ENCODE results near the gene SLC35A2. TPM values are rescaled to one million over a fixed set of nuclear protein-coding genes. Genes with fewer than 3 reads are reported as not detected.
A peak's percentile ranks its signal among the peaks of the same experiment; 100 is the strongest.

The SLC35A2 gene
- total and polyA plus RNA-seq, 4 donors = 5.0 to 18.6 (median 16.3) TPM

GRCh38 chrX:48919947-48920717, 8.7 kb upstream of the SLC35A2 start:
- peak in 1 of 2 donors; percentile 9 for DNase-seq
- Histone ChIP-seq H3K9me3 (ENCODE audit: control insufficient read depth, low read length) (no peaks in the 10 kb centered on the region), H3K36me3 (ENCODE audit: control insufficient read depth in 1 of 2, insufficient read depth in 2 of 2, low read length in 1 of 2) (peaks cover 0 to 4% of the 10 kb centered on the region in 2 donors), H3K27me3 (ENCODE audit: control insufficient read depth in 1 of 2, insufficient read depth in 2 of 2, low read length in 1 of 2) (no peaks in the 10 kb centered on the region), H3K4me3 (ENCODE audit: low read length in 2 of 2) (no peak overlapping the region), H3K27ac (ENCODE audit: low read depth in 1 of 2, low read length in 2 of 2) (peak overlapping the region in 1 of 2 donors; percentile 48), H3K4me1 (ENCODE audit: control insufficient read depth in 1 of 2, insufficient read depth in 2 of 2, low read length in 2 of 2) (no peaks in the 10 kb centered on the region)
- 42 to 44% methylated on average over 8 of the region's 8 CpGs for WGBS, 2 donors
- intact Hi-C loops (cut with DNase I) = loop anchor here in 1 of 2 donors (5.0 kb wide), 1 partner anchor 37 kb away; the partner anchor contains the start of gene OTUD5
- ATAC-seq (ENCODE audit: low FRiP score) = no peak

- Histone ChIP-seq H3K4me1 (ENCODE audit: control insufficient read depth in 1 of 2, insufficient read depth in 2 of 2, low read length in 2 of 2) (no peaks in the 10 kb centered on the region), H3K36me3 (ENCODE audit: control insufficient read depth in 1 of 2, insufficient read depth in 2 of 2, low read length in 1 of 2) (peaks cover 0 to 2% of the 10 kb centered on the region in 2 donors), H3K27ac (ENCODE audit: low read depth in 1 of 2, low read length in 2 of 2) (peak overlapping the region in 1 of 2 donors; percentile 87), H3K9me3 (ENCODE audit: control insufficient read depth, low read length) (no peaks in the 10 kb centered on the region), H3K27me3 (ENCODE audit: control insufficient read depth in 1 of 2, insufficient read depth in 2 of 2, low read length in 1 of 2) (no peaks in the 10 kb centered on the region), H3K4me3 (ENCODE audit: low read length in 2 of 2) (peak overlapping the region in 1 of 2 donors; percentile 39)
- WGBS, 2 donors = 0 to 31% methylated on average over 15 of the region's 15 CpGs
- intact Hi-C loops (cut with DNase I) = loop anchor here in 1 of 2 donors (5.0 kb wide), 1 partner anchor 38 kb away; the partner anchor contains the start of gene OTUD5
- no peak for DNase-seq
- ATAC-seq (ENCODE audit: low FRiP score) = no peak
These were observed 8.0 kb upstream of the SLC35A2 start for GRCh38 chrX:48919360-48919841.

GRCh38 chrX:48918643-48919340, 7.3 kb upstream of the SLC35A2 start, which contains the start of gene PIM2:
Gene PIM2 (minus strand): TSS chrX:48919024. CDS start chrX:48918834, 190 bp downstream.
- H3K27ac ChIP-seq (ENCODE audit: low read depth in 1 of 2, low read length in 2 of 2) = peak within 1 kb of the TSS in 1 of 2 donors; percentile 87
- peak within 1 kb of the TSS in 1 of 2 donors; percentile 39 for H3K4me3 ChIP-seq (ENCODE audit: low read length in 2 of 2)
- DNase-seq (peak; percentile 93 to 94), ATAC-seq (ENCODE audit: low FRiP score) (peak; percentile 84)
- intact Hi-C loops (cut with DNase I) = loop anchor here in 1 of 2 donors (5.0 kb wide), 1 partner anchor 39 kb away; the partner anchor contains the start of gene OTUD5
- WGBS, 2 donors = 0 to 32% methylated on average over 55 of the region's 55 CpGs
- H3K27me3 ChIP-seq (ENCODE audit: control insufficient read depth in 1 of 2, insufficient read depth in 2 of 2, low read length in 1 of 2) = no peaks in the 10 kb centered on the region
- H3K4me1 ChIP-seq (ENCODE audit: control insufficient read depth in 1 of 2, insufficient read depth in 2 of 2, low read length in 2 of 2) = no peaks in the 10 kb centered on the region
- peaks cover 0 to 4% of the 10 kb centered on the region in 2 donors for H3K36me3 ChIP-seq (ENCODE audit: control insufficient read depth in 1 of 2, insufficient read depth in 2 of 2, low read length in 1 of 2)
- H3K9me3 ChIP-seq (ENCODE audit: control insufficient read depth, low read length) = no peaks in the 10 kb centered on the region

DNA sequence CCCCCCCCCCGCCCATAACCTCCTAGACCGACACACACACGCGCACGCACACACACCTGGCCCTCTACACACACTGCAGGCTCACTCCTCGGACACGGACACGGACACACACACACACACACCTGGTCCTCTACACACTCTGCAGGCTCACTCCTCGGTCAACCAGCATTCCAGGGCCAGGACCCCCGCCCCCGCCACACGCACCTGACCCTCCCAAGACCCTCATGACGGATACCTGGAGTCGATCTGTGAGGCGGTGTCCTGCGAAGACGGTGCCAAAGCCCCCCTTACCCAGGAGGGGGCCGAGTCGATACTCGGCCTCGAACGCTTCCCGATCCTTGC, 6.8 kb upstream of the SLC35A2 start:
- intact Hi-C loops (cut with DNase I) = loop anchor here in 1 of 2 donors (5.0 kb wide), 1 partner anchor 39 kb away; the partner anchor contains the start of gene OTUD5
- WGBS, 2 donors = 7 to 33% methylated on average over 19 to 23 of the region's 23 CpGs
- no peak for ATAC-seq (ENCODE audit: low FRiP score)

DNA sequence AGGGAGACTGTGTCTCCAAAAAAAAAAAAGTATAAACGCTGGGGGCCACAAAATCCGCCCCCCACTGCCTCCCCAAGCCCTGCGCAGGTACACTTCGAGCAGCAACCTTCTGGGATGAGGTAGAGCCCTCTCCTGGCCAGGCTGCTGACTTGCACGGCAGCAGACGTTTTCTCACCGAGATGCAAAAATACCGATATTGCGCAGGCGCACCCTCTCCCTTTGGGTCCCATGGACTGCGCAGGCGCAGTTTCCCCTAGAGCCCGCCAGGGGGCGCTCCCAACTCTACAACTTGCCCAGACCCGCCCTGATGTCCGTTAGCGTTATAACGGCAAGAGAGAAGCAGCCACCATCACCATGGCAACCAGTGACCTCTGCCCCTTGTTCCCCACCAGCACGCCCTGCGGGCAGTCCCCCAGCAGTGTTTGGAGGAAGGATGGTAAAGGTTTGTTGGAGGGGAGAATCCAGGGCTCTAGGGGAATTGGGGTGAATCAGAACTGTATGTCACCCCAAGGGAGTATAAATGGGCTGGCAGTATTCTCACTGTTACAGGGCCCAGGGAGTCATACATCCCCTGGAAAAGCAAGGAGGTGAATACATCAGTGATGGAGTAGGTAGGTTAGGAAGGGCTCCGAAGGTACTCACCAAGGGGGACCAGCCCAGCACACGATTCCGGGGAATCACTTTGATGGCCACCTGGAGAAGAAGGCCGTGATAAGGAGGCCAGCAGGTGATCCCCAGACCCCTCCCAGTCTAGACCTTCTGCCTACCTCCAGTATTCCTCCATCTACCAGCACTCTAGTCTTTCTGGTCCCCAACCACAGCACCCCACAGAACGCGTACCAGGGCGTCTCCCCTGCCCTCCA, 5.9 kb upstream of the SLC35A2 start:
- Histone ChIP-seq H3K36me3 (ENCODE audit: control insufficient read depth in 1 of 2, insufficient read depth in 2 of 2, low read length in 1 of 2) (peaks cover 0 to 2% of the 10 kb centered on the region in 2 donors), H3K4me3 (ENCODE audit: low read length in 2 of 2) (no peak overlapping the region), H3K4me1 (ENCODE audit: control insufficient read depth in 1 of 2, insufficient read depth in 2 of 2, low read length in 2 of 2) (no peaks in the 10 kb centered on the region), H3K27me3 (ENCODE audit: control insufficient read depth in 1 of 2, insufficient read depth in 2 of 2, low read length in 1 of 2) (no peaks in the 10 kb centered on the region), H3K27ac (ENCODE audit: low read depth in 1 of 2, low read length in 2 of 2) (peak overlapping the region in 1 of 2 donors; percentile 58), H3K9me3 (ENCODE audit: control insufficient read depth, low read length) (no peaks in the 10 kb centered on the region)
- peak; percentile 86 for ATAC-seq (ENCODE audit: low FRiP score)
- intact Hi-C loops (cut with DNase I) = loop anchor here in 1 of 2 donors (5.0 kb wide), 1 partner anchor 40 kb away; the partner anchor contains the start of gene OTUD5
- 24 to 37% methylated on average over 27 of the region's 27 CpGs for WGBS, 2 donors
- peak; percentile 92 to 95 for DNase-seq

More for the DNA sequence above, 6.8 kb upstream of the SLC35A2 start:
- no peaks in the 10 kb centered on the region for H3K27me3 ChIP-seq (ENCODE audit: control insufficient read depth in 1 of 2, insufficient read depth in 2 of 2, low read length in 1 of 2)
- peaks cover 0 to 4% of the 10 kb centered on the region in 2 donors for H3K36me3 ChIP-seq (ENCODE audit: control insufficient read depth in 1 of 2, insufficient read depth in 2 of 2, low read length in 1 of 2)
- no peaks in the 10 kb centered on the region for H3K4me1 ChIP-seq (ENCODE audit: control insufficient read depth in 1 of 2, insufficient read depth in 2 of 2, low read length in 2 of 2)
- peak overlapping the region in 1 of 2 donors; percentile 31 for H3K4me3 ChIP-seq (ENCODE audit: low read length in 2 of 2)
- no peaks in the 10 kb centered on the region for H3K9me3 ChIP-seq (ENCODE audit: control insufficient read depth, low read length)
- peak overlapping the region in 1 of 2 donors; percentile 87 for H3K27ac ChIP-seq (ENCODE audit: low read depth in 1 of 2, low read length in 2 of 2)
- DNase-seq = no peak

GRCh38 chrX:48914593-48915493, 3.4 kb upstream of the SLC35A2 start:
- Histone ChIP-seq H3K9me3 (ENCODE audit: control insufficient read depth, low read length) (no peaks in the 10 kb centered on the region), H3K4me3 (ENCODE audit: low read length in 2 of 2) (no peak overlapping the region), H3K4me1 (ENCODE audit: control insufficient read depth in 1 of 2, insufficient read depth in 2 of 2, low read length in 2 of 2) (no peaks in the 10 kb centered on the region), H3K27me3 (ENCODE audit: control insufficient read depth in 1 of 2, insufficient read depth in 2 of 2, low read length in 1 of 2) (no peaks in the 10 kb centered on the region), H3K36me3 (ENCODE audit: control insufficient read depth in 1 of 2, insufficient read depth in 2 of 2, low read length in 1 of 2) (peaks cover 0 to 2% of the 10 kb centered on the region in 2 donors), H3K27ac (ENCODE audit: low read depth in 1 of 2, low read length in 2 of 2) (no peak overlapping the region)
- DNase-seq = peak in 1 of 2 donors; percentile 46
- no peak for ATAC-seq (ENCODE audit: low FRiP score)
- intact Hi-C loops (cut with DNase I) = loop anchor here in 1 of 2 donors (5.0 kb wide), 1 partner anchor 42 kb away; the partner anchor contains the start of gene OTUD5
- WGBS, 2 donors = 88 to 90% methylated on average over 13 of the region's 13 CpGs

GRCh38 chrX:48913605-48914366, 2.3 kb upstream of the SLC35A2 start:
- Histone ChIP-seq H3K27me3 (ENCODE audit: control insufficient read depth in 1 of 2, insufficient read depth in 2 of 2, low read length in 1 of 2) (no peaks in the 10 kb centered on the region), H3K4me3 (ENCODE audit: low read length in 2 of 2) (no peak overlapping the region), H3K27ac (ENCODE audit: low read depth in 1 of 2, low read length in 2 of 2) (no peak overlapping the region), H3K36me3 (ENCODE audit: control insufficient read depth in 1 of 2, insufficient read depth in 2 of 2, low read length in 1 of 2) (peaks cover 0 to 2% of the 10 kb centered on the region in 2 donors), H3K4me1 (ENCODE audit: control insufficient read depth in 1 of 2, insufficient read depth in 2 of 2, low read length in 2 of 2) (no peaks in the 10 kb centered on the region), H3K9me3 (ENCODE audit: control insufficient read depth, low read length) (no peaks in the 10 kb centered on the region)
- intact Hi-C loops (cut with DNase I) = no loop called here
- ATAC-seq (ENCODE audit: low FRiP score) = no peak
- peak in 1 of 2 donors; percentile 40 for DNase-seq
- WGBS, 2 donors = 78 to 80% methylated on average over 5 of the region's 5 CpGs

Measured in aorta (tissue), 5 donors.